H1 (cell line): ENCODE data around the gene PLPP4. TPM values are rescaled to one million over a fixed set of nuclear protein-coding genes. Genes with fewer than 3 reads are reported as not detected.

Experiments used
- CHD7 ChIP-seq: fragments of 300-600 bp; sonication (generic); IDR thresholded peaks from 2 replicates; pipeline ENCODE4 v1.7.1; 2012; ENCODE audit warnings: low read length, moderate library complexity, mild to moderate bottlenecking, inconsistent platforms; ENCODE audit not compliant: insufficient replicate concordance
- KDM1A ChIP-seq: fragments of 200-600, 300-600 bp; sonication (generic); IDR thresholded peaks from 2 replicates; pipeline ENCODE4 v1.7.1; 2016; ENCODE audit warnings: mild to moderate bottlenecking, low read length, borderline replicate concordance
- KDM4A ChIP-seq: IDR thresholded peaks from one replicate; pipeline ENCODE4 v1.7.1; 2012; ENCODE audit warnings: low read depth, mild to moderate bottlenecking, moderate library complexity, low read length, inconsistent platforms; ENCODE audit not compliant: severe bottlenecking
- MAFK ChIP-seq: IDR thresholded peaks from 2 replicates; pipeline ENCODE4 v1.6.1; 2012; ENCODE audit warnings: low read depth, mild to moderate bottlenecking, improper control_type of control experiment, low read length
- polyA plus RNA-seq, 7 experiments: library from polyadenylated mRNA; depleted of rRNA in 3 of 7; stranded (reverse) in 5 of 7; unstranded in 2 of 7; fragments of >200 nt in 5 of 7; fragments of 200-250 nt in 2 of 7; gene quantifications; 1 replicate in 5 of 7; 2 replicates in 1 of 7; 4 replicates in 1 of 7; pipeline versions ENCODE4 v1.2.1 to v1.2.3, GENCODE V29; 2011 to 2013; ENCODE audit warnings: missing spikeins in 2 of 7, mixed read lengths in 2 of 7
- total RNA-seq: library from RNA; stranded (reverse); fragmentation: NEBNext Ultra II Directional; extraction: Animal tissue kit (Norgen Biotek cat#: 25700); gene quantifications from 2 replicates; pipeline ENCODE4 v1.2.1, GENCODE V29; 2021

PLPP4 gene
- total and polyA plus RNA-seq, 2 of the 8 experiments (the other 6 are each of a cell fraction or from before 2014, with no cell fraction given): 0.30 TPM; not detected in 1

- no peak for TF ChIP-seq KDM4A
- TF ChIP-seq MAFK: no peak
- no peak for TF ChIP-seq KDM1A
- TF ChIP-seq CHD7: no peak
These were observed 22.5 kb downstream of the PLPP4 start (continued) for GRCh38 chr10:120479506-120479905.
